Heart right ventricle (tissue), 16 donors: Measurements from ENCODE around the gene ADCYAP1R1. TPM values are rescaled to one million over a fixed set of nuclear protein-coding genes. Genes with fewer than 3 reads are reported as not detected.

ENCODE experiments used
- ATAC-seq, 8 donors: fragments of 200-7000 bp; cut with Tn5 transposase; one replicate each; pipeline ENCODE4 v1.9.1; 2020; ENCODE audit warnings: mild to moderate bottlenecking in 8 of 8, moderate library complexity in 8 of 8, moderate number of reproducible peaks in 1 of 8
- DNase-seq, 2 donors: peaks; one replicate each; pipeline ENCODE4 v3.0.0-alpha.2; 2020
- H3K27ac ChIP-seq, 10 donors: fragments of 200-600 bp; sonication (generic) in 2 of 10; one replicate each; pipeline versions ENCODE4 v1.5.0 to v1.8.0; 2020 to 2022; ENCODE audit warnings: mild to moderate bottlenecking in 3 of 10
- H3K27me3 ChIP-seq, 7 donors: fragments of 200-600 bp; one replicate each; pipeline ENCODE4 v1.8.0; 2021 to 2022; ENCODE audit warnings: mild to moderate bottlenecking in 2 of 7
- H3K36me3 ChIP-seq, 9 donors: fragments of 200-600 bp; sonication (generic) in 1 of 9; one replicate each; pipeline versions ENCODE4 v1.5.0 to v1.8.0; 2020 to 2022; ENCODE audit warnings: mild to moderate bottlenecking in 2 of 9
- H3K4me1 ChIP-seq, 9 donors: fragments of 200-600 bp; sonication (generic) in 1 of 9; one replicate each; pipeline versions ENCODE4 v1.5.0 to v1.8.0; 2020 to 2022; ENCODE audit warnings: mild to moderate bottlenecking in 4 of 9
- H3K4me3 ChIP-seq, 10 donors: fragments of 200-600 bp; sonication (generic) in 2 of 10; one replicate each; pipeline versions ENCODE4 v1.5.0 to v1.8.0; 2020 to 2022; ENCODE audit warnings: mild to moderate bottlenecking in 7 of 10, moderate library complexity in 2 of 10
- H3K9me3 ChIP-seq, 11 donors: fragments of 200-600 bp in 10 of 11; sonication (generic) in 2 of 11; one replicate each; pipeline versions ENCODE4 v1.5.0 to v1.8.0; 2013 to 2022; ENCODE audit warnings: mild to moderate bottlenecking in 2 of 11, control low read depth in 1 of 11, moderate library complexity in 1 of 11
- WGBS, 2 donors: extraction: QIAGEN DNeasy Blood & Tissue Kit; methylation state at CpG; one replicate each; pipeline ENCODE4 v1.1.7; 2013; ENCODE audit warnings: inconsistent platforms in 1 of 2; 5-methylcytosine and 5-hydroxymethylcytosine counted together
- intact Hi-C, 10 donors: fragments of 100-400 bp; cut with DNase I; formaldehyde crosslinking; loops; one replicate each; pipeline versions ENCODE4 v1.11.1 to v1.14.2; 2022
- polyA plus RNA-seq, 2 donors: library from polyadenylated mRNA; stranded (reverse); fragments of 200-250 nt; gene quantifications; one replicate each; pipeline ENCODE4 v1.2.3, GENCODE V29; 2013
- total RNA-seq, 10 donors: library from RNA; stranded (reverse); fragmentation: NEBNext Ultra II Directional in 3 of 10; extraction: Animal tissue kit (Norgen Biotek cat#: 25700) in 3 of 10; gene quantifications; one replicate each; pipeline versions ENCODE4 v1.2.1 to v1.2.4, GENCODE V29; 2021 to 2023
- TF ChIP-seq, protein P1 (sequence below), 9 donors: fragments of 200-600 bp; sonication (generic) in 2 of 9; IDR thresholded peaks; one replicate each; pipeline versions ENCODE4 v1.5.0 to v1.8.0; 2021 to 2022; ENCODE audit warnings: antibody characterized with exemption in 9 of 9, mild to moderate bottlenecking in 5 of 9, moderate library complexity in 1 of 9
- donor health status: Arrhythmogenic right ventricular cardiomyopathy.
- donor health status: ischemic (EF 13 %, LVEDD 7.1; RV severe dilation, severe dysfunction).
- donor health status: healthy with polysubstance abuse.
- donor health status: DM: no; HTN: yes; CAD: no.
- donor health status: DM: no; HTN: no; CAD: no.
- donor health status: ischemic (EF 25% LVEDD 6.9; RV normal size, moderate dysfunction).
- donor health status: ischemic (EF 25% LVEDD 5.7; RV mildly dilated, moderate dysfunction).
- donor health status: healthy.
- donor health status: DM: yes; HTN: yes; CAD: no.
- donor health status: Ischemic cardiomyopathy.
- donor health status: ischemic (EF 35%, LVEDD 5.7; RV mildly dilated, moderate dysfunction).
- donor health status: nonischemic (EF 11% LVEDD 7.7; RV severe dilation, severe dysfunction).
- donor health status: DM: yes; HTN: yes; CAD: no.
- donor health status: PGD.
- donor health status: ischemic (EF 29% LVEDD 5.4; RV normal size, mild dysfunction).
- donor health status: nonischemic (EF 23%, LVEDD 6.1; RV moderate dilation, normal function).

ADCYAP1R1 gene
- total and polyA plus RNA-seq, 12 donors, result 0.59 to 5.8 (median 1.6) TPM

DNA sequence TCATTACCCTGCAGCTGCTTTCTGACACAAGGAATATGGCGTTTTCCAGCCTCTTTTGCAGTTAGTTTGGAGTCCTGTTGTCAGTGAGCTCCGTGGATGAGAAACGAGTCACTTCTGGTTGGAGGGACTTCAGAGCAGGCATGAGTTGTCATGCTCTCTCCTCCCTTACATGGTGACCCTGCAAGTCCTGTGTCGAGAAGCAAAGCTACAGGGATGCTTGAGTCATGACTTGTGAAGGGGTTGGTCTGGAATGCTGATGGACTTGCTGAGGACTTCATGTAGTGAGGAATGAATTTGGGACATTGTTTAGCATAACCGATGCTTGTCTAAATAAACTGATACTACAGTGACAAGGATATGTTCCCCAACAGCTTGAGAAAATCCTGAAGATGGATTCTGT is 108.8 kb downstream of the ADCYAP1R1 start:
- Histone ChIP-seq H3K4me3 (no peak overlapping the region), H3K9me3 (peaks cover 0 to 13% (median 0%) of the 10 kb centered on the region in 11 donors), H3K36me3 (no peaks in the 10 kb centered on the region), H3K27ac (no peak overlapping the region), H3K27me3 (peaks cover 0 to 50% (median 5%) of the 10 kb centered on the region in 7 donors), H3K4me1 (no peaks in the 10 kb centered on the region)
- 65 to 69% methylated on average over 5 of the region's 5 CpGs for WGBS, 2 donors
- ATAC-seq, result no peak
- TF ChIP-seq, protein P1, sequence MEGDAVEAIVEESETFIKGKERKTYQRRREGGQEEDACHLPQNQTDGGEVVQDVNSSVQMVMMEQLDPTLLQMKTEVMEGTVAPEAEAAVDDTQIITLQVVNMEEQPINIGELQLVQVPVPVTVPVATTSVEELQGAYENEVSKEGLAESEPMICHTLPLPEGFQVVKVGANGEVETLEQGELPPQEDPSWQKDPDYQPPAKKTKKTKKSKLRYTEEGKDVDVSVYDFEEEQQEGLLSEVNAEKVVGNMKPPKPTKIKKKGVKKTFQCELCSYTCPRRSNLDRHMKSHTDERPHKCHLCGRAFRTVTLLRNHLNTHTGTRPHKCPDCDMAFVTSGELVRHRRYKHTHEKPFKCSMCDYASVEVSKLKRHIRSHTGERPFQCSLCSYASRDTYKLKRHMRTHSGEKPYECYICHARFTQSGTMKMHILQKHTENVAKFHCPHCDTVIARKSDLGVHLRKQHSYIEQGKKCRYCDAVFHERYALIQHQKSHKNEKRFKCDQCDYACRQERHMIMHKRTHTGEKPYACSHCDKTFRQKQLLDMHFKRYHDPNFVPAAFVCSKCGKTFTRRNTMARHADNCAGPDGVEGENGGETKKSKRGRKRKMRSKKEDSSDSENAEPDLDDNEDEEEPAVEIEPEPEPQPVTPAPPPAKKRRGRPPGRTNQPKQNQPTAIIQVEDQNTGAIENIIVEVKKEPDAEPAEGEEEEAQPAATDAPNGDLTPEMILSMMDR (IDR thresholded peaks at IDR 0.05), result no peak
- no peak for DNase-seq
- intact Hi-C loops, result loop anchor here in 1 of 10 donors (10.0 kb wide), 1 partner anchor 64 kb away; no protein-coding TSS in a partner anchor

Other genes starting within 250 kb of the ADCYAP1R1 start
- 100 to 1,000 TPM; 101 to 274 (median 171) TPM for gene AQP1, start 140.5 kb upstream of the ADCYAP1R1 start, total RNA-seq
- gene AQP1, start 140.5 kb upstream of the ADCYAP1R1 start, polyA plus RNA-seq, result 100 to 1,000 TPM; 211 to 245 TPM
- gene GHRHR, start 88.4 kb upstream of the ADCYAP1R1 start, total RNA-seq, result not detected
- gene GHRHR, start 88.4 kb upstream of the ADCYAP1R1 start, polyA plus RNA-seq, result not detected